Lung (tissue), 12 donors: ENCODE results near the gene SMCO4. TPM values are rescaled to one million over a fixed set of nuclear protein-coding genes. Genes with fewer than 3 reads are reported as not detected.
"Not testable (repeated sequence)": the region's sequence is repeated elsewhere in the genome, so short reads cannot be mapped to it uniquely, and the experiment has no call there.

Experiments used
- ATAC-seq: fragments of 200-7000 bp; cut with Tn5 transposase; one replicate; pipeline ENCODE4 v1.9.1; 2020; ENCODE audit warnings: moderate number of reproducible peaks; ENCODE audit not compliant: insufficient read depth, low FRiP score
- DNase-seq, 3 donors: peaks; one replicate each; pipeline ENCODE4 v3.0.0-alpha.2; 2013 to 2017
- H3K27ac ChIP-seq, 2 donors: one replicate each; pipeline ENCODE4 v1.5.1; 2013; ENCODE audit warnings: mild to moderate bottlenecking in 2 of 2, moderate library complexity in 2 of 2, control low read depth in 1 of 2, inconsistent platforms in 1 of 2, low read depth in 1 of 2, low read length in 1 of 2
- H3K27me3 ChIP-seq, 3 donors: one replicate each; pipeline ENCODE4 v1.5.1; 2013; ENCODE audit warnings: low read length in 2 of 3; ENCODE audit not compliant: control insufficient read depth in 3 of 3, insufficient read depth in 3 of 3
- H3K36me3 ChIP-seq, 4 donors: one replicate each; pipeline ENCODE4 v1.5.1; 2013; ENCODE audit warnings: low read length in 4 of 4, mild to moderate bottlenecking in 1 of 4, moderate library complexity in 1 of 4; ENCODE audit not compliant: control insufficient read depth in 4 of 4, insufficient read depth in 4 of 4
- H3K4me1 ChIP-seq, 5 donors: one replicate each; pipeline ENCODE4 v1.5.1; 2013; ENCODE audit warnings: low read length in 5 of 5, mild to moderate bottlenecking in 2 of 5, moderate library complexity in 1 of 5; ENCODE audit not compliant: control insufficient read depth in 5 of 5, insufficient read depth in 5 of 5
- H3K4me3 ChIP-seq: one replicate; pipeline ENCODE4 v1.5.1; 2013; ENCODE audit warnings: mild to moderate bottlenecking, control low read depth, moderate library complexity
- H3K9ac ChIP-seq, 2 donors: one replicate each; pipeline ENCODE4 v1.5.1; 2013; ENCODE audit warnings: low read length in 2 of 2, control low read depth in 1 of 2; ENCODE audit not compliant: insufficient read depth in 1 of 2
- H3K9me3 ChIP-seq, 4 donors: one replicate each; pipeline ENCODE4 v1.5.1; 2013; ENCODE audit warnings: low read length in 3 of 4, mild to moderate bottlenecking in 1 of 4, moderate library complexity in 1 of 4; ENCODE audit not compliant: control insufficient read depth in 4 of 4, insufficient read depth in 3 of 4
- CTCF ChIP-seq: IDR thresholded peaks from 2 replicates; pipeline ENCODE4 v1.5.1; 2012; ENCODE audit warnings: mild to moderate bottlenecking; ENCODE audit errors: control extremely low read depth, extremely low read depth
- WGBS, 2 donors: extraction: QIAGEN DNeasy Blood & Tissue Kit; methylation state at CpG; one replicate each; pipeline ENCODE4 v1.1.7; 2013; 5-methylcytosine and 5-hydroxymethylcytosine counted together
- polyA plus RNA-seq, 2 donors: library from polyadenylated mRNA; stranded (reverse); fragments of 200-250 nt; gene quantifications; one replicate each; pipeline ENCODE4 v1.2.1, GENCODE V29; 2013
- total RNA-seq, 2 donors: library from RNA; depleted of rRNA in 1 of 2; stranded (reverse); fragments of >200 nt in 1 of 2; gene quantifications; one replicate each; pipeline ENCODE4 v1.2.1, GENCODE V29; 2014 to 2021
- donor health status: control.
- donor health status: control.
- donor health status: Bipolar disorder and iron deficiency.
- donor health status: healthy.
- donor health status: DM: yes; HTN: yes; CAD: no.

Gene SMCO4
- total and polyA plus RNA-seq, 4 donors, result 27.0 to 132 (median 43.6) TPM

- no peak overlapping the region for H3K4me3 ChIP-seq
- peaks cover 0 to 4% (median 0%) of the 10 kb centered on the region in 4 donors for H3K9me3 ChIP-seq
- TF ChIP-seq CTCF, result no peak
- DNase-seq (peak in 2 of 3 donors; percentile 69 to 71), ATAC-seq (no peak)
- no peak overlapping the region for H3K9ac ChIP-seq
- 81 to 86% methylated on average over 1 of the region's 1 CpG for WGBS, 2 donors
- peaks cover 0 to 5% (median 0%) of the 10 kb centered on the region in 4 donors for H3K36me3 ChIP-seq
- H3K4me1 ChIP-seq, result peaks cover 0 to 14% (median 6%) of the 10 kb centered on the region in 5 donors
- no peaks in the 10 kb centered on the region for H3K27me3 ChIP-seq
- H3K27ac ChIP-seq, result no peak overlapping the region
Observed at GRCh38 chr11:93474123-93474522, 69.1 kb downstream of the SMCO4 start.

GRCh38 chr11:93468290-93468689 is 74.9 kb downstream of the SMCO4 start:
- no peak for TF ChIP-seq CTCF
- no peak for DNase-seq

GRCh38 chr11:93467054-93467453 is 76.1 kb downstream of the SMCO4 start:
- H3K4me1 ChIP-seq, result no peaks in the 10 kb centered on the region
- TF ChIP-seq CTCF, result no peak
- H3K36me3 ChIP-seq, result no peaks in the 10 kb centered on the region
- no peak overlapping the region for H3K9ac ChIP-seq
- no peak overlapping the region for H3K27ac ChIP-seq
- no peak for ATAC-seq
- WGBS, 2 donors, result 86 to 88% methylated on average over 4 of the region's 4 CpGs
- no peak for DNase-seq
- H3K9me3 ChIP-seq, result no peaks in the 10 kb centered on the region
- H3K27me3 ChIP-seq, result no peaks in the 10 kb centered on the region
- H3K4me3 ChIP-seq, result no peak overlapping the region

More at GRCh38 chr11:93468290-93468689, 74.9 kb downstream of the SMCO4 start:
- no peak for ATAC-seq
- Histone ChIP-seq H3K4me3 (no peak overlapping the region), H3K9me3 (no peaks in the 10 kb centered on the region), H3K36me3 (no peaks in the 10 kb centered on the region), H3K4me1 (no peaks in the 10 kb centered on the region), H3K9ac (no peak overlapping the region), H3K27me3 (no peaks in the 10 kb centered on the region), H3K27ac (no peak overlapping the region)
- WGBS, 2 donors, result 76 to 78% methylated on average over 5 of the region's 5 CpGs

- H3K27ac ChIP-seq, result no peak overlapping the region
- no peaks in the 10 kb centered on the region for H3K27me3 ChIP-seq
- no peak overlapping the region for H3K4me3 ChIP-seq
- DNase-seq (no peak), ATAC-seq (peak; percentile 27)
- no peaks in the 10 kb centered on the region for H3K36me3 ChIP-seq
- TF ChIP-seq CTCF, result no peak
- no peaks in the 10 kb centered on the region for H3K9me3 ChIP-seq
- H3K4me1 ChIP-seq, result no peaks in the 10 kb centered on the region
- H3K9ac ChIP-seq, result no peak overlapping the region
- WGBS, 2 donors, result 40 to 67% methylated on average over 3 of the region's 3 CpGs
Observed at GRCh38 chr11:93464927-93465540, 78.2 kb downstream of the SMCO4 start.

- H3K36me3 ChIP-seq, H3K9me3 ChIP-seq, H3K9ac ChIP-seq, ATAC-seq, H3K4me3 ChIP-seq, H3K27me3 ChIP-seq, H3K27ac ChIP-seq, H3K4me1 ChIP-seq, DNase-seq: not testable (repeated sequence)
- 94% methylated on average over 4 of the region's 4 CpGs for WGBS, 2 donors
Observed at GRCh38 chr11:93463666-93464065, 79.5 kb downstream of the SMCO4 start.
